TTC549 (cell line): Measurements from ENCODE around the gene GTPBP4.
"Not testable (repeated sequence)": the region's sequence is repeated elsewhere in the genome, so short reads cannot be mapped to it uniquely, and the experiment has no call there.

Experiments
- FAIRE-seq: peaks from 2 replicates; lab custom pipeline; 2012; peaks lifted over from hg19 to GRCh38; lab: Jason Lieb, UNC

The GTPBP4 gene

GRCh38 chr10:988667-989545 lies 672 bp downstream of the GTPBP4 start:
- FAIRE-seq = no peak

GRCh38 chr10:990808-991207 lies 2.6 kb downstream of the GTPBP4 start:
- no peak for FAIRE-seq

GRCh38 chr10:992467-992866 lies 4.2 kb downstream of the GTPBP4 start:
- no peak for FAIRE-seq

GRCh38 chr10:992871-993270 lies 4.6 kb downstream of the GTPBP4 start:
- FAIRE-seq = no peak

- no peak for FAIRE-seq
Observed at GRCh38 chr10:994836-995558, 6.8 kb downstream of the GTPBP4 start.

GRCh38 chr10:995559-995926 lies 7.3 kb downstream of the GTPBP4 start:
- no peak for FAIRE-seq

GRCh38 chr10:996031-996430 lies 7.8 kb downstream of the GTPBP4 start:
- no peak for FAIRE-seq

- FAIRE-seq = no peak
Observed at GRCh38 chr10:997266-998022, 9.2 kb downstream of the GTPBP4 start.

- no peak for FAIRE-seq
Observed at GRCh38 chr10:1002425-1003006, 14.3 kb downstream of the GTPBP4 start.

GRCh38 chr10:1003884-1004670 lies 15.8 kb downstream of the GTPBP4 start:
- no peak for FAIRE-seq

GRCh38 chr10:1006573-1006972 lies 18.3 kb downstream of the GTPBP4 start:
- FAIRE-seq = no peak

- FAIRE-seq = no peak
Observed at GRCh38 chr10:1007583-1007982, 19.3 kb downstream of the GTPBP4 start.

GRCh38 chr10:1009071-1009494 lies 20.8 kb downstream of the GTPBP4 start:
- no peak for FAIRE-seq

- not testable (repeated sequence) for FAIRE-seq
Observed at GRCh38 chr10:1009947-1010346, 21.7 kb downstream of the GTPBP4 start.

- FAIRE-seq = no peak
Observed at GRCh38 chr10:1010703-1011102, 22.5 kb downstream of the GTPBP4 start.

- no peak for FAIRE-seq
Observed at GRCh38 chr10:1011696-1012095, 23.5 kb downstream of the GTPBP4 start.

GRCh38 chr10:1015688-1016087 lies 27.5 kb downstream of the GTPBP4 start:
- FAIRE-seq = no peak

GRCh38 chr10:1019362-1019761 lies 31.1 kb downstream of the GTPBP4 start:
- no peak for FAIRE-seq

GRCh38 chr10:1020460-1020859 lies 32.2 kb downstream of the GTPBP4 start:
- no peak for FAIRE-seq

- FAIRE-seq = no peak
Observed at GRCh38 chr10:1020958-1021357, 32.7 kb downstream of the GTPBP4 start.

- no peak for FAIRE-seq
Observed at GRCh38 chr10:1022413-1022812, 34.2 kb downstream of the GTPBP4 start.

GRCh38 chr10:1024103-1024502 lies 35.9 kb downstream of the GTPBP4 start:
- FAIRE-seq = no peak
